ENCODE measurements around the gene KLF13. TPM values are rescaled to one million over a fixed set of nuclear protein-coding genes. Genes with fewer than 3 reads are reported as not detected.

The KLF13 gene
- polyA plus RNA-seq, 12 donors = 28.1 to 89.4 (median 44.3) TPM; not detected in 1

DNA sequence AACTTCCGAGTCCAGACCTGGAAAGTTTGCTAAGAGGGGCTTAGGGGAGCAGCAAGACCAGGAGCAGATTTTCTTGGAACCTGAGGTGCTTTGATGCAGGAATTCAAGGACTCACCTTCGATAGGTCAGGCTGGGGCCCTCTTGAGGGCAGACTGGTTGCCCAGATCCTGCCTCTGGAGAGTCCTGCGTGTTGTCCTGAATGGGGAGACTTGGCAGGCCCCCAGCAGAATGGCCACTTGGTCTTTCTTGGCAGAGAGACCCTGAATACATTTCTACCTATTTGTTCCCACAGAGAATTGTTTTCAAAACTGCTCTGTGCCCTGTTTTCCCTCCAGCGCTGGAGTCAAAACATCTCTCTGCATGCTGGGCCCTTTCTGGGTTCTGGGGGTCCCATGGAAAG, 4.2 kb downstream of the KLF13 start:
- no peak for DNase-seq

- no peak for DNase-seq
Measured at GRCh38 chr15:31331389-31331788, 4.8 kb downstream of the KLF13 start.

DNA sequence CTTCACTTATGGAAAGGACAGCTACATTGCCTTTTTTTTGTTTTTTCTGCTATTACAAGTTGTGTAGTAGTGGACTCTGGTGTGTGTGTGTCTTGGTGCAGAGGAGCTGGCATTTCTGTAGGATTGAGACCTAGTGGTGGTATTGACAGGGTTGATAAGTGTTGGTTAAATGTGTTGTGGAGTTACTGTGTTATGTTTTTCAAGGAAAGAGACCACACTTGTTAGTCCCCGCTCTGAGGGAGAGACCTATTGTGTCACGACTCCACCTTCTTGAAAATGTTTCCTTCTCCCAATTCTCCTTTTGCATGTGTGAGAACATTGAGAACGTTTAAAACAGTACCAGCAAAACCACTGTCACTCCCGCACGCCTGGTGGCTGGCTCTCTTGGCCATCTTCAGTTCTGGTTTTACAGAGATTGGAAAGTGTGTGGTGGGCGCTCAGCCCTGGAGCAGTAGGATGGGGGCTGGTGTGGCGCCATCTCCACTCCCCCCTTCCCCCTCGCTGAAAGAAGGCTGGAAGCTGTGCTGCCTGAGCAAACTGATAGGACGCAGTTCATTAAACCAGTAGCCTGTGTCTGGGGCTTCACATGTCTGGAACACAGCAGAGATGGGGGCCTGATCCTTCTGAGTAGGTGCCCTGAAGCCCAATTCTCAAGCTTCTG, 5.5 kb downstream of the KLF13 start:
- DNase-seq = no peak

DNA sequence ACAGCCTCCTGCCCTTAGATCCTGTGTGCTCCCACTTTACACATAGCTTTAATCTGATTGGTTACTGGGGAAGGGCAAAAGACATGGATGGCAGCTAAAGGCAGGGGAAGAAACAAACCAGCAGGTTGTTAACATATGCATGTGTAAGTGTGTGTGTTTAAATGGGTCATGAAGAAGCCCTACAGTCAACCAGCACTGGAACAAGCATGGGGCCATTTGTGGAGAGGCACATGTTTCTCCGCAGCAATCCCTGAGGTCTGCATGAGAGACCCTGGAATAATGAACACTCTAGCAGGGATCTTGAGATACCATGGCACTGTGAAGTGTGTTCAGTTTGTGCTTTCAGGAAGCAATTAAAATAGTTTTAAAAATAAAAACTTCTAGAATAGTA, 6.0 kb downstream of the KLF13 start:
- no peak for DNase-seq

- DNase-seq = no peak
Measured at GRCh38 chr15:31333119-31333518, 6.5 kb downstream of the KLF13 start.

DNA sequence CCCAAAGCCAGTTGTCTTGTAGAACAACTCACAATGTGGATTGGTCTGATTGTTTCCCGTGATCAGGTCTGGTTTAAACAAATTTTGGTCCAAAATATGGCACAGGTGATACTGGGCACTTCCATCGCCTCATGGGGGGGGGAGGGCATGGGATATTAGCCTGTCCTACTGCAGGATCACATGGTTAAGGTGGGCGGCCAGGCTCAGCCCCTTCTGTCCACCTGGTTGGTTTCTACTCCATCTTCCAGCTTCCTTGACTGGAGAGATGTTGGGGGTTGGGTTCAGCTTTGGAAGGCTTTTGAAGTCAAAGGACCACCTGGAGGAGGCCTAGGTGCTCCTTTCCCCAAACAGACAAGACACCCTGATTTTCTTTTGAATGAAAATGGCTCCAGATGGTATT, 7.2 kb downstream of the KLF13 start:
- DNase-seq = no peak

GRCh38 chr15:31335989-31336592, 9.5 kb downstream of the KLF13 start:
- no peak for DNase-seq

- no peak for DNase-seq
Measured at GRCh38 chr15:31336593-31337295, 10.1 kb downstream of the KLF13 start.

GRCh38 chr15:31337352-31338031, 10.9 kb downstream of the KLF13 start:
- DNase-seq = no peak

DNA sequence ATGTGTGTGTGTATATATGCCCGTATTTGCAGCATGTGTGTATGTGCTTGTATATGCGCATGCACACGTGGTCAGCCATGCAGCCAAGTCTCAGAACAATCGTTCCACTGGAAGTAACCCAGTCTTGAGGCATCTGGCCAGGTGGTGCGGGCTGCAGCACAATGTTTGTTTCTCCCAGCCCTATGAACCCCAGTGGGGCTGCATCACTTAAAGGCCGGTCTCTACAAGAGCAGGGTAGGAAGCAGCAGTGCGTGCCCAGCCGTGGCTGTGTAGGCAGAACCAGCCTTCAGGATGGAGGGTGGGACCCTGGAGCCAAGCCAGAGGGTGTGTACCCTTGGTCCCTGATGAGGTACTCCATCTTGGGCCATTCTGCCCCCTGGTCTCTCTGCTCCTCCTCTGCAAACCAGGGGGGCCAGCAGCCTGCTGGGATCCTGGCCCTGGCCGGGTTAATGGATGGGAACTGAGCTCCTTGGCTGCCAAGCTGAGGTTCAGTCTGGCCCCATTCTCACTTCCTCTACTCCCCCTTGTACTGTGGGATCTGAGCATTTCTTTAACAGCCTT, 11.8 kb downstream of the KLF13 start:
- DNase-seq = no peak

- no peak for DNase-seq
Measured at GRCh38 chr15:31338879-31339557, 12.4 kb downstream of the KLF13 start.

DNA sequence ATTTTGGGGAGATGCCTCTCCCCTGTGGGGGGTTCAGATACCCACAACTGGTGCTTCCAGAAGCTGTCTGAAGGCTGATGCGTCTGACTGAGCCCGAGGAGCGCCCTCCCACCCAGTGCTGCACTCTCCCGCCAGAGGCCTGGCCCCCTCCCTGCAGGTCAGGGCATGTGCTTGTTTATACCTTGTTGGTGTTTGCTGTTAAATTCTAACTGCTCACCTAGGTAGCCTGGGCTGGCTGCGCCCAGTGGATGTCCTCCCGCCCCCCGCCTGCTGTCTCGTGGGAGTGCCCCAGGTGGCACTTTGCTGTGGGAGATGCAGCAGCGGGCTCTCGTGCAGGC, 12.9 kb downstream of the KLF13 start:
- no peak for DNase-seq

DNA sequence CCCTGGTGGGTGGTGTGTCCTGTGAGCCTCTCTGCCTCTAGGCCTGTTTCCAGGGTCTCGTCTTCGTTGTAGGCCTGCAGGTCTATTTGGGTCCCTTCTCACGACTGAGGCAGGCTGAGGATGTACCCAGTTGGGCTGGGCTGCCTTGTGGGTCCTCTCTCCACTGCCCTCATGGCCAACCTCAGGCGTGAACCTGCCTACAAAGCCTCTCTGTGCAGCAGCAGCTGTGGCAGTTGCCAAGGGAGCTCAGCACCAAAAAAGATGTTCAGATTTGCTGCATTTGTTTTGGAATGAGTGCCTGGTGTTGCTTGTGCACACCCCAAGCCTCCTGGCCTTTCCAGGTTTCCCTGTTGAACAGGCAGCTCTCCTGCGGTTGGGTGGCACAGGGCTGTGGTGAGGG, 13.4 kb downstream of the KLF13 start:
- DNase-seq = no peak

DNA sequence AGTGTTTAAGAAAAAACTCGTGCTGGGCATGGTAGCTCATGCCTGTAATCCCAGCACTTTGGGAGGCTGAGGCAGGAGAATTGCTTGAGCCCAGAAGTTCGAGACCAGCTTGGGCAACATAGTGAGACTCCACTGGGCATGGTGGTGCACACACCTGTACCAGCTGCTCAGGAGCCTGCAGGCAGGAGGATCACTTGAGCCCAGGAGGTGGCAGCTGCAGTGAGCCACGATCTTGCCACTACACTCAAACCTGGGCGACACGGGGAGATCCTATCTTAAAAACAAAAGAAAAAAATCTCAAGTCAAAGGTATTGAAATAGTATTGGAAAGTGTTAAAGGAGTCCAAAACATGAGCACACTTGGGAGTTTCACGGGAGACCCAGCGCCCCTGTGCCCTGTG, 14.0 kb downstream of the KLF13 start:
- no peak for DNase-seq

- DNase-seq = no peak
Measured at GRCh38 chr15:31341071-31341470, 14.4 kb downstream of the KLF13 start.

DNA sequence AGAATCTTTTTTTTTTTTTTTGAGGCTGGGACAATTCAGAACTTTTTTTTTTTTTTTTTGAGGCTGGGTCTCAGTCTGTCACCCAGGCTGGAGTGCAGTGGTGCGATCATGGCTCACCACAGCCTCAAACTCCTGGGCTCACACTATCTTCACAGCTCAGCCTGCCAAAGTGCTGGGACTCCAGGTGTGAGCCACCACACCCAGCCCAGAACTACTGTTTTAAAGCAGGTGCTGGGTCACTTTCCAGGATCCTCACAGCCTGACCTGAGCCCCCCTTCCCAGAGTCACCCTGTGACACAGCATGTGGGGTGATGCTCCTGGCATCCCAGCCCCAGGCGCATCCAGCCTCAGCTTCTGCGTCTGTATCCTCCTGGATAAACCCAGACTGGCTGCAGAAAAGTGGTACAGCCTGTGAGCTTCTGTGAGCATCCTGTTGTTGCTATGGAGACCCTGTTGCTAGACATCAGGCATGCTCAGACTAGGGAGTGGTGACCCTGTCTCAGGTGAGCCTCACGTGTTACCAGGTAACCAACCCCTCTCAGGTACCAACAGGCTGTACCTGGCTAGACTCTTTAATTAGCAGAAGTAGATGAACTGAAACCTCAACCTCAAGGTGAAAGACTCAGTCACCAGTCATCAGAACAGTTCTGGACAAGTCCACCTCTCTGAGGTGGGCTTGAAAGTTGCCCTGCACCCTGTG, 15.0 kb downstream of the KLF13 start:
- DNase-seq = no peak

DNA sequence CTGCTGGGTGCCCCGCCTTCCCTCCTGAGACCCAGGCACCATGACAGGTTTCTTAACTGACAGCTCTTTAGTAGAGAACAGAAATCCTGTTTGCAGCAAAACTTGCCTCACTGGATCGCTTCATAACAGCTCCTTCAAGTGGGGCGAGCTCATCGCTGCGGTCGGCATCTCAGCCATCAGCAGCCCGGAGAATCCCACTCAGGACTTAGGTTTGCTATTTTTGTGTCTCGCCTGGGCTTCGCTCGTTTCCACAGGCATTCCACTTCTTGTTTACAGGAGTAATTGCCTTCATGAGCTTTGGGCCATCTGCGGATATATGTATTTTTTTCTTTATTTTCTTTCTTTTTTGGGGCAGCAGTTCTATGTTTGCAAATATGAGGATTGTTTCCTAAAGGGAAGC, 15.7 kb downstream of the KLF13 start:
- no peak for DNase-seq

DNA sequence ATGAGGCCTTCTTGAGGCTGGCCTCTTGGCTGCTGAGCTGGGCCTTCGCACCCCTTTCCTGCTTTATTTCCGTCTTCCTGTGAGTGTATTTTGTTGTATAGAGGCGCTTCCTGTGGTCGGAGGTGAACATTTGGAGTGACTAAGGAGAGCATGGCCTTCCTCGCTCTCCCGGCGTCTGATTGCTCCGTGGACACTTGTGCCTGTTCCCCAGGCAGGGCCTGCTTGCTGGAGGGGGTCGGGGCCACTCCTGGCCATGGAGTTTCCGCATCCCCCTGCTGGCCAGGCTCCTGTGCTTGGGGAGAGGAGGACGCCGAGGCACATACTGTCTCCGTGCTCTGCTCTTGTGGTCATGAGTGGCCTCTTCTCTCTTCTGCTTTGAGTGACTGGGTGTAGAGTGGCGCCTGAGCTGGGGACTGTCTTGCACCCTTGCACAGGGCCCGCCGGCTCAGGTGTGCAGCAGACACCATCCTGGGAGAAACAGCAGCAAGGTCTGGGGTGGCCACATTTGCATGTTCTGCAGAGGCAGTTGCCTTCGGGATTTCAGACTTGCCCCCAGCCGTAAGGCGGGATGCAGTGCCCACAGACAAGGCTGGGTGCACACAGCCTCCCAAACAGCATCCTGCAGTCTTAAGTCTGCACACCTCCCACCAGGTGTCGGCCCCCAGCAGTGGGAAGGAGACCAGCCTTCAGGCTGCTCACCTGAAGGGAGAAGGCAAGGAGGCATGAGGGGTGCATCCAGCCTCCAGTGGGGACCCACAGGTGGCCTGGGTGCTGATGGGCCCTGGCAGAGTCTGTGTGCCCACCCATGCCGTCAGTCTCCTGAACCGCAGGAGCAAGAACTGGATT, 16.4 kb downstream of the KLF13 start:
- DNase-seq = no peak

DNA sequence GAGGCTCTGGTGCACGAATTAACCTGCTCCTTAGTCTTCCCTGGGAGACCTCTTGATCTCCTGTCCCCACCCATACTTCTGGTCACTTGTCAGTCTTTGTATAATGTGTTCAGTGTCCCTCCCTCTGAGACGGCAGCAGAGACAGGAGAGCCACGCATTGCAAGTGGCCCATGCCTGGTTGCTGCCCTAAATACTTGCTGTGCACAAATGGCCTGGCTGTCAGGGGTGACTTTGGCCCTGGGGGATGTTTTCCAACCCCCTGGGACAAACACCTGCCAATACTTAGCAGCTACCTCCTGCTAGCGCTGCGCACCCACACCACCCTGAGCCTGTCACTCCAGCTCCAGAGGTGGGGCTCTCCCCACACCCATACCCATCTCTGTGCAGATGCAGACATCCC, 17.2 kb downstream of the KLF13 start:
- no peak for DNase-seq

GRCh38 chr15:31344266-31344665, 17.6 kb downstream of the KLF13 start:
- no peak for DNase-seq
